ENCODE results near the gene DOCK4. TPM values are rescaled to one million over a fixed set of nuclear protein-coding genes. Genes with fewer than 3 reads are reported as not detected.

DOCK4 gene
- total RNA-seq, 1 donor from 2014 or later = 10.6 TPM

DNA sequence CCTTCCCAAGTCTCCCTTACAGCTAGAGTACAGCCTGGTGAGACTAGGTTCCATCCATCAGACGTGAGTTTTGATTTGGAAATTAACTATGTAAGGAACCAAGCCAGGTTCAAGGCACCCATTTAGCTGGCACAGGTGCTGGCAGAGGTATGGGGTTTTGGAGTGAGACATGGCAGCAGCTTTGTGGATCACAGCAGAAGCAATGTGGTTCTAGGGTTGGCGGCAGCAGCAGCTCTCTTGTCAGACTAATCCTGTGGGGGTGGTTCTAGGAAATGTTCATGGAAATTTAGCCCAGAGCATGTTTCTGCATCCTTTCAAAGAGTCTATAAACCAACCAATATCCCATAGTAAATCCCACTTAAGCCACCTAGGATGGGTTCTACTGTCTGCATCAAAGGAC lies 142.2 kb downstream of the DOCK4 start:
- H3K4me3 ChIP-seq (ENCODE audit: low read depth, low read length) = no peak overlapping the region
- no peak for DNase-seq (ENCODE audit: low read depth)
- TF ChIP-seq, protein P1, sequence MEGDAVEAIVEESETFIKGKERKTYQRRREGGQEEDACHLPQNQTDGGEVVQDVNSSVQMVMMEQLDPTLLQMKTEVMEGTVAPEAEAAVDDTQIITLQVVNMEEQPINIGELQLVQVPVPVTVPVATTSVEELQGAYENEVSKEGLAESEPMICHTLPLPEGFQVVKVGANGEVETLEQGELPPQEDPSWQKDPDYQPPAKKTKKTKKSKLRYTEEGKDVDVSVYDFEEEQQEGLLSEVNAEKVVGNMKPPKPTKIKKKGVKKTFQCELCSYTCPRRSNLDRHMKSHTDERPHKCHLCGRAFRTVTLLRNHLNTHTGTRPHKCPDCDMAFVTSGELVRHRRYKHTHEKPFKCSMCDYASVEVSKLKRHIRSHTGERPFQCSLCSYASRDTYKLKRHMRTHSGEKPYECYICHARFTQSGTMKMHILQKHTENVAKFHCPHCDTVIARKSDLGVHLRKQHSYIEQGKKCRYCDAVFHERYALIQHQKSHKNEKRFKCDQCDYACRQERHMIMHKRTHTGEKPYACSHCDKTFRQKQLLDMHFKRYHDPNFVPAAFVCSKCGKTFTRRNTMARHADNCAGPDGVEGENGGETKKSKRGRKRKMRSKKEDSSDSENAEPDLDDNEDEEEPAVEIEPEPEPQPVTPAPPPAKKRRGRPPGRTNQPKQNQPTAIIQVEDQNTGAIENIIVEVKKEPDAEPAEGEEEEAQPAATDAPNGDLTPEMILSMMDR (conservative IDR thresholded peaks at IDR 0.05; ENCODE audit: low read depth, low read length) = no peak

DNA sequence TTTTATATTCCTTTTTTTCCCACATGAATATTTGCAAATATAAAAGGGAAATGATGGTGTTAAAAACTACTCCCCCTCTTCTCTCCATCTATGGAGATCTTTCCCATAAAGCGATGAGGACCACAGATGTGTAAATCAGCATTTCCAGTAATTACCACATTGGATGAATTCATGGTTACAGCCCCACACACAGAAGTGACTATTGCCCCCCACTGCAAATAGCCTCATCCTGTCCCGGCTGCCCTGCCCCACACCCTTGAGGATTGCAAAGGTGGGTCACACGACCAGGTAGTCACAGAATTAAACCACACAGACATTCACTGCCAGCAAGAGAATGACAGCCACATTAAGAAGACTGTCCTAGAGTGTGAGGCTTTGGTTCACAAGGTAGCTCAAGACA lies 145.1 kb downstream of the DOCK4 start:
- TF ChIP-seq, protein P1 (conservative IDR thresholded peaks at IDR 0.05; ENCODE audit: low read depth, low read length) = no peak
- no peak for DNase-seq (ENCODE audit: low read depth)
- H3K4me3 ChIP-seq (ENCODE audit: low read depth, low read length) = no peak overlapping the region

DNA sequence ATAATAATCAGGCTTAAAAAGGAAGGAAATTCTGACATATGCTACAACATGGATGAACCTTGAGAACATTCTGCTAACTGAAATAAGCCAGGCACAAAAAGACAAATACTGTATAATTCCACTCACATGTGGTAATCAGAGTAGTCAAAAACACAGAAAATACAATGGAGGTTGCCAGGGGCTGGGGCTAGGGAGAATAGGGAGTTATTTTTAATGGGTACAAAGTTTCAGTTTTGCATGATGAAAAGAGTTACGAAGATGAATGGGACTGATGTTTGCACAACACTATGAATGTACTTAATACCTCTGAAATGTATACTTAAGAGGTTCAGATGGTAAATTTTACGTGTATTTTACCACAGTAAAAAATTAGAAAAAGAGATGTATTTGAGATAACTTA lies 145.6 kb downstream of the DOCK4 start:
- no peak overlapping the region for H3K4me3 ChIP-seq (ENCODE audit: low read depth, low read length)
- TF ChIP-seq, protein P1 (conservative IDR thresholded peaks at IDR 0.05; ENCODE audit: low read depth, low read length) = no peak
- no peak for DNase-seq (ENCODE audit: low read depth)

DNA sequence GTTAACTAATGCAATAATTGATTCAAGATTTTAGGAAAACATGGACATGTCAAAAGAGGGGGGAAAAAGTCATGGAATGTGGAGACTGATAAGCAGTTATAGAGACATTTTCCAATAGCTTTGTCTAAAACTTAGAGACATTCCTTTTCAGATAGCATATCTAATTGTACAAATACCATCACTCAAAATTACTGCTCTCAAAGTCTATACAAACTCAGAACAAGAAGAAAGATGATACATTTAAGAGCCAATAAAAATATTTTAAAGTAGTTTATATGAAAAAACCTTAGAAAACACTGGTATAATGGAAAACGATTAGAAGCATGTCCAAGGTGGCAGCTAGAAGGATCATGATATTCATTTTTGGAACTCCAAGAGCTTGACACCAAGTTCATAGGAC lies 146.5 kb downstream of the DOCK4 start:
- TF ChIP-seq, protein P1 (conservative IDR thresholded peaks at IDR 0.05; ENCODE audit: low read depth, low read length) = no peak
- no peak for DNase-seq (ENCODE audit: low read depth)
- no peak overlapping the region for H3K4me3 ChIP-seq (ENCODE audit: low read depth, low read length)

DNA sequence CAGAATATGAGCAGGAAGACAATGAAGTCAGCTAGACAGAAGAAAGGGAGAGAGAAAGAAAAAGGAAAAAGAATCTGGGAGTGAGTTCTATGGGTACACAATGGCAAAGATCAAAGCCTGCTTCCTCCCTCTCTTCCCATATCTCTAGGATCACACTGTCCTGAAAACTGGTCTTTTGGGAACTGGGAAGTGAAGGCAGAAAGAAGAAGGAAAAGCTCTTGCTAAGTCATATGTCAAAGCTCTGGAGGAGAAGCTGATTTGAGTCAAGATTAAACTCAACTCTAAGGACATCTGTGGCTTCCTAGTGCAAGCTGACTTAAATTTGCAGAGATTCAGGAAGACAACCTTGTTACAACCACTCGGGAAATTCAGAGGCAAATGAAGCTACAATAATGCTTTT lies 147.5 kb downstream of the DOCK4 start:
- DNase-seq (ENCODE audit: low read depth) = no peak
- TF ChIP-seq, protein P1 (conservative IDR thresholded peaks at IDR 0.05; ENCODE audit: low read depth, low read length) = no peak
- no peak overlapping the region for H3K4me3 ChIP-seq (ENCODE audit: low read depth, low read length)

DNA sequence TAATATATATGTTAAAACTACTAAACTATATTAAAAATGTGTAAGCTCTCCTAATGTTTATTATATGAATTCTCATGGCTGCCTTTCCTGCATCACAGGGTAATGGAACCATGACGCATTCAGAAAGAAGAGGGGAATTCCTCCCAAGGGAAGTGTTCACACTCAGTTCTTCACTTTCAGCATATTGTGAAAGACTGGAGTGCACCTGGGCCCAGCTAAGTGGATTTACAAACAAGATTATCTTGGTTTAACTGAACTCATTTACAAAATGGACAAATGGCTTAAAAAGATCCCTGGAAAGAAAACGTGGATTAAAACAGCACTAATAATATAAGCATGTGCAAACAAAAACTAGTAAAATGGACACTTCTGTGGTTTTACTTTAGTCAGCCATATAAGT lies 149.8 kb downstream of the DOCK4 start:
- TF ChIP-seq, protein P1 (conservative IDR thresholded peaks at IDR 0.05; ENCODE audit: low read depth, low read length) = no peak
- peak; percentile 73 for DNase-seq (ENCODE audit: low read depth)

DNA sequence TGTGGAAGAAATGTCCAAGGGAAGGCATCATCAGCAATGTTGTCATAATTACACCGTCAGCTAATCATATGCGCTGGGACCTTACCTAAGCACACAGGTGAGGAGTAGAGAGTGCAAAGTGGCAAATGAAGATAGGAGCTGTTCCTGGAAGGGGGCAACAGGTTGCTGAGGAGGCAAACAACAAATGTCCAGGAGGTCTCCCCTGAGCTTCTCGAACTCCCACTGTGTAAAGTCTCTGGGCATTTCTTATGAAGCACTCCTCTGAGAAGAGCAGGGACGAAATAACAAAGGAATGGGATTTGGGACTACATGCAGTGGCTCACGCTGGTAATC lies 152.5 kb downstream of the DOCK4 start:
- DNase-seq (ENCODE audit: low read depth) = no peak
- TF ChIP-seq, protein P1 (conservative IDR thresholded peaks at IDR 0.05; ENCODE audit: low read depth, low read length) = no peak
- no peak overlapping the region for H3K4me3 ChIP-seq (ENCODE audit: low read depth, low read length)

More for the DNA sequence above, 149.8 kb downstream of the DOCK4 start:
- H3K4me3 ChIP-seq (ENCODE audit: low read depth, low read length) = no peak overlapping the region
